ENCODE data around the gene LGMN. TPM values are rescaled to one million over a fixed set of nuclear protein-coding genes. Genes with fewer than 3 reads are reported as not detected.

Gene LGMN
- total RNA-seq, 2 experiments from 2014 or later = 22.1 to 27.7 TPM

DNA sequence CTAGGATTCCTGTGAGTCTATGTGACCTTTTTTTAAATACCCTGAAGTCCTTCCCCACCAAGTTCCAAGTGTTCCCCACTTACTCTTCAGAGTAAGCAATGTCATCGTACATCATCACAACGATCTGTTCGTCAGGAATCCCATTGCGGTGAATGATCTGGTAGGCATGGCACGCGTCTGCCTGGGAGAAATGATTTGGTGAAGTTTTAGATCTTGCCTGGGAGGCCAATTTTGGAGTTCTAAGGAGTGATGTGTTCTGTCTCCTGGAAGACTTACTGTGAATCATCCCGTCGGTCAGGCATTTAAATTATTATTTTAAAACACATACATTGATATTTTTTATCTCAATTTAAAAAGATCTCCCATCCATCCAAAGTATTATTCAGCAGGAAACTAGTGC, 29.8 kb downstream of the LGMN start:
- no peak overlapping the region for H3K27ac ChIP-seq (ENCODE audit: low read depth, low read length, poor library complexity, severe bottlenecking)
- CTCF ChIA-PET (ENCODE audit: unreplicated experiment) = no interaction called here
- POLR2A ChIA-PET = no interaction called here
- H2AFZ ChIP-seq (ENCODE audit: low read length) = no peak overlapping the region
- H3K36me3 ChIP-seq (ENCODE audit: insufficient read depth, low read length) = peaks cover 8% of the 10 kb centered on the region; the same call in 1 of the 2 replicates
- H3K79me2 ChIP-seq (ENCODE audit: insufficient read depth, low read depth, low read length) = no peaks in the 10 kb centered on the region
- no peaks in the 10 kb centered on the region for H3K4me1 ChIP-seq (ENCODE audit: insufficient read depth, low read length, poor library complexity, severe bottlenecking)
- no peaks in the 10 kb centered on the region for H4K20me1 ChIP-seq (ENCODE audit: insufficient read depth, low read length)
- H3K4me3 ChIP-seq (ENCODE audit: low read depth, low read length, poor library complexity, severe bottlenecking) = no peak overlapping the region
- intact Hi-C loops (cut with micrococcal nuclease; ENCODE audit: unreplicated experiment) = no loop called here
- no peak overlapping the region for H3K4me2 ChIP-seq (ENCODE audit: low read length)
- TF ChIP-seq, protein P1, sequence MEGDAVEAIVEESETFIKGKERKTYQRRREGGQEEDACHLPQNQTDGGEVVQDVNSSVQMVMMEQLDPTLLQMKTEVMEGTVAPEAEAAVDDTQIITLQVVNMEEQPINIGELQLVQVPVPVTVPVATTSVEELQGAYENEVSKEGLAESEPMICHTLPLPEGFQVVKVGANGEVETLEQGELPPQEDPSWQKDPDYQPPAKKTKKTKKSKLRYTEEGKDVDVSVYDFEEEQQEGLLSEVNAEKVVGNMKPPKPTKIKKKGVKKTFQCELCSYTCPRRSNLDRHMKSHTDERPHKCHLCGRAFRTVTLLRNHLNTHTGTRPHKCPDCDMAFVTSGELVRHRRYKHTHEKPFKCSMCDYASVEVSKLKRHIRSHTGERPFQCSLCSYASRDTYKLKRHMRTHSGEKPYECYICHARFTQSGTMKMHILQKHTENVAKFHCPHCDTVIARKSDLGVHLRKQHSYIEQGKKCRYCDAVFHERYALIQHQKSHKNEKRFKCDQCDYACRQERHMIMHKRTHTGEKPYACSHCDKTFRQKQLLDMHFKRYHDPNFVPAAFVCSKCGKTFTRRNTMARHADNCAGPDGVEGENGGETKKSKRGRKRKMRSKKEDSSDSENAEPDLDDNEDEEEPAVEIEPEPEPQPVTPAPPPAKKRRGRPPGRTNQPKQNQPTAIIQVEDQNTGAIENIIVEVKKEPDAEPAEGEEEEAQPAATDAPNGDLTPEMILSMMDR (conservative IDR thresholded peaks at IDR 0.05; ENCODE audit: low read length) = no peak
- TF ChIP-seq EZH2phosphoT487 (IDR thresholded peaks at IDR 0.05; ENCODE audit: borderline replicate concordance, low read depth, low read length) = no peak
- H3K9me3 ChIP-seq (ENCODE audit: low read length) = no peaks in the 10 kb centered on the region; the same call in 1 of the 2 replicates
- H3K9me2 ChIP-seq (ENCODE audit: insufficient read depth, low read length) = no peaks in the 10 kb centered on the region
- BruUV-seq (replicated peaks) = no TSS peak
- no peak for DNase-seq (ENCODE audit: low spot score)

DNA sequence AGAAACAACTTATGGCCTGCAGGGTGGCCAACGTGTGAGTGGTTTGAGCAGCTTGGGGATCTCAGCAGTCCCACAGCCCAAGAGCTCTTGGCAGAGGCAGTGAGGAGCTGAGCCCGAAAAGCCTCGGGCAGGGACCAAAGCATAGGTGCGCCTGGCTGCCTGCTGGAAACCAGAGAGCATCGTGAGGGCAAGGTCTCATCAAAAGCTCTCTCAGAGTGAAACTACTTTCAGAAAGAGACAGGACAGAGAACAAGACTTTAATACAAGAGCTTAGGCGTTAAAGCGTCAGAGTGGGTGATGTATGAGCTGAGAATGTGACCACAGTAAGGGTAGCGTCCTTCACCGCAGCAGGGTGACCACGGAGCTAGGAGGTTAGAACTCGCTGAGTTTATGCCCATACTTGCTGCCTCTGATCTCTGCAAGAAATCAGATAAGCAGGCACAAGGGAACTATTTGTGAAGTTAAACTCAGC, 30.8 kb downstream of the LGMN start:
- Histone ChIP-seq H3K36me3 (ENCODE audit: insufficient read depth, low read length) (0 out of 2 replicates have a peak, but pooled peaks cover 2% of the 10 kb centered on the region), H3K4me2 (ENCODE audit: low read length) (no peak overlapping the region), H3K4me3 (ENCODE audit: low read depth, low read length, poor library complexity, severe bottlenecking) (no peak overlapping the region), H4K20me1 (ENCODE audit: insufficient read depth, low read length) (no peaks in the 10 kb centered on the region), H3K4me1 (ENCODE audit: insufficient read depth, low read length, poor library complexity, severe bottlenecking) (no peaks in the 10 kb centered on the region), H3K9me2 (ENCODE audit: insufficient read depth, low read length) (no peaks in the 10 kb centered on the region), H3K27ac (ENCODE audit: low read depth, low read length, poor library complexity, severe bottlenecking) (no peak overlapping the region), H3K79me2 (ENCODE audit: insufficient read depth, low read depth, low read length) (no peaks in the 10 kb centered on the region), H3K9me3 (ENCODE audit: low read length) (no peaks in the 10 kb centered on the region), H2AFZ (ENCODE audit: low read length) (no peak overlapping the region)
- no peak for DNase-seq (ENCODE audit: low spot score)
- BruUV-seq (replicated peaks) = no TSS peak
- ChIA-PET POLR2A (interaction anchor here (0.6 kb wide), 1 partner anchor 223 kb away, joined by 3 read pairs; no protein-coding TSS in a partner anchor), CTCF (ENCODE audit: unreplicated experiment) (interaction anchor here (1.2 kb wide), 1 partner anchor 67 kb away, joined by 3 read pairs; no protein-coding TSS in a partner anchor)
- intact Hi-C loops (cut with micrococcal nuclease; ENCODE audit: unreplicated experiment) = no loop called here
- TF ChIP-seq EZH2phosphoT487 (IDR thresholded peaks at IDR 0.05; ENCODE audit: borderline replicate concordance, low read depth, low read length) = no peak
- TF ChIP-seq, protein P1 (conservative IDR thresholded peaks at IDR 0.05; ENCODE audit: low read length) = no peak

DNA sequence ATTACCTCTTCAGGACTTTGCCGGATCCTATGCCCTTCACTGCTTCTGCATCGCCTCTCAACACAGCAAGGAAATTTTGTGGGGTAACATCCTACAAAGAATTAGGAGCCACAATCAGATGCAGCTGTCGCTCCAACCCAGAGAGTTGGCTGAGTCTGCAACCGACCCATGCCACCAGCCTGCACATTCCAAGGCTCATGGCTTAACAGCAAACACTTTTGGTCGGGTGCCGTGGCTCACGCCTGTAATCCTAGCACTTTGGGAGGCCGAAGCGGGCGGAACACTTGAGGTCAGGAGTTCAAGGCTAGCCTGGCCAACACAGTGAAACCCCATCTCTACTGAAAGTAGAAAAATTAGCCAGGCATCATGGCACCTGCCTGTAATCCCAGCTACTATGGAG, 32.3 kb downstream of the LGMN start:
- no peak for TF ChIP-seq EZH2phosphoT487 (IDR thresholded peaks at IDR 0.05; ENCODE audit: borderline replicate concordance, low read depth, low read length)
- TF ChIP-seq, protein P1 (conservative IDR thresholded peaks at IDR 0.05; ENCODE audit: low read length) = no peak
- Histone ChIP-seq H3K4me1 (ENCODE audit: insufficient read depth, low read length, poor library complexity, severe bottlenecking) (no peaks in the 10 kb centered on the region), H4K20me1 (ENCODE audit: insufficient read depth, low read length) (no peaks in the 10 kb centered on the region), H2AFZ (ENCODE audit: low read length) (no peak overlapping the region), H3K9me2 (ENCODE audit: insufficient read depth, low read length) (no peaks in the 10 kb centered on the region), H3K9me3 (ENCODE audit: low read length) (no peaks in the 10 kb centered on the region), H3K79me2 (ENCODE audit: insufficient read depth, low read depth, low read length) (no peaks in the 10 kb centered on the region), H3K27ac (ENCODE audit: low read depth, low read length, poor library complexity, severe bottlenecking) (no peak overlapping the region), H3K4me3 (ENCODE audit: low read depth, low read length, poor library complexity, severe bottlenecking) (no peak overlapping the region), H3K4me2 (ENCODE audit: low read length) (no peak overlapping the region), H3K36me3 (ENCODE audit: insufficient read depth, low read length) (peaks cover 1% of the 10 kb centered on the region; the same call in 1 of the 2 replicates)
- BruUV-seq (replicated peaks) = no TSS peak
- CTCF ChIA-PET (ENCODE audit: unreplicated experiment) = no interaction called here
- intact Hi-C loops (cut with micrococcal nuclease; ENCODE audit: unreplicated experiment) = no loop called here
- no peak for DNase-seq (ENCODE audit: low spot score)
- POLR2A ChIA-PET = no interaction called here
